Measurements from ENCODE around the gene TCF3. TPM values are rescaled to one million over a fixed set of nuclear protein-coding genes. Genes with fewer than 3 reads are reported as not detected.

Gene TCF3
- polyA plus RNA-seq, 1 donor from 2014 or later: 31.7 TPM

- peaks cover 4% of the 10 kb centered on the region for H3K79me2 ChIP-seq (replicated peaks; ENCODE audit: insufficient read depth, low read length)
- no peaks in the 10 kb centered on the region for H3K27me3 ChIP-seq (ENCODE audit: insufficient read depth, low read depth, low read length)
- no peaks in the 10 kb centered on the region for H3K9me2 ChIP-seq (ENCODE audit: insufficient read depth, low read length)
- no peaks in the 10 kb centered on the region for H3K36me3 ChIP-seq (ENCODE audit: insufficient read depth, low read length)
- H3K4me3 ChIP-seq (ENCODE audit: low read length): no peak overlapping the region
- H4K20me1 ChIP-seq (ENCODE audit: insufficient read depth): no peaks in the 10 kb centered on the region
- H2AFZ ChIP-seq (ENCODE audit: low read depth, low read length): no peak overlapping the region
- no peak overlapping the region for H3K9ac ChIP-seq (ENCODE audit: low read length)
- no peaks in the 10 kb centered on the region for H3K9me3 ChIP-seq (ENCODE audit: low read length)
- no peak for TF ChIP-seq CTCF (IDR thresholded peaks at IDR 0.05; ENCODE audit: poor library complexity, severe bottlenecking)
- TF ChIP-seq RAD21 (conservative IDR thresholded peaks at IDR 0.05): no peak
- TF ChIP-seq POLR2AphosphoS5 (IDR thresholded peaks at IDR 0.05): no peak
- TF ChIP-seq MXI1 (conservative IDR thresholded peaks at IDR 0.05; ENCODE audit: poor library complexity, severe bottlenecking): no peak
- TF ChIP-seq EP300 (conservative IDR thresholded peaks at IDR 0.05; ENCODE audit: poor library complexity, severe bottlenecking): no peak
- no peak for TF ChIP-seq SMC3 (conservative IDR thresholded peaks at IDR 0.05; ENCODE audit: poor library complexity)
- TF ChIP-seq EZH2 (IDR thresholded peaks at IDR 0.05; ENCODE audit: borderline replicate concordance, insufficient read depth, low read length, poor library complexity, severe bottlenecking): no peak
- no peak for TF ChIP-seq REST (IDR thresholded peaks at IDR 0.05; ENCODE audit: borderline replicate concordance)
- TF ChIP-seq TAF1 (IDR thresholded peaks at IDR 0.05; ENCODE audit: low read depth): no peak
- H3K27ac ChIP-seq (ENCODE audit: low read length): no peak overlapping the region
- no peaks in the 10 kb centered on the region for H3F3A ChIP-seq (ENCODE audit: insufficient read depth, low read length, poor library complexity, severe bottlenecking)
- no peak overlapping the region for H3K4me2 ChIP-seq (ENCODE audit: low read length)
These were observed 3.7 kb upstream of the TCF3 start for GRCh38 chr19:1655987-1656608.

- no peak overlapping the region for H3K27ac ChIP-seq (ENCODE audit: low read length)
- no peaks in the 10 kb centered on the region for H3K9me2 ChIP-seq (ENCODE audit: insufficient read depth, low read length)
- no peak overlapping the region for H3K4me3 ChIP-seq (ENCODE audit: low read length)
- TF ChIP-seq CTCF (IDR thresholded peaks at IDR 0.05; ENCODE audit: poor library complexity, severe bottlenecking): no peak
- TF ChIP-seq POLR2AphosphoS5 (IDR thresholded peaks at IDR 0.05): no peak
- TF ChIP-seq EZH2 (IDR thresholded peaks at IDR 0.05; ENCODE audit: borderline replicate concordance, insufficient read depth, low read length, poor library complexity, severe bottlenecking): no peak
- no peak overlapping the region for H3K4me2 ChIP-seq (ENCODE audit: low read length)
- peaks cover 12% of the 10 kb centered on the region for H3K79me2 ChIP-seq (replicated peaks; ENCODE audit: insufficient read depth, low read length)
- no peak overlapping the region for H3K9ac ChIP-seq (ENCODE audit: low read length)
- no peaks in the 10 kb centered on the region for H3K27me3 ChIP-seq (ENCODE audit: insufficient read depth, low read depth, low read length)
- H3K36me3 ChIP-seq (ENCODE audit: insufficient read depth, low read length): no peaks in the 10 kb centered on the region
- no peaks in the 10 kb centered on the region for H4K20me1 ChIP-seq (ENCODE audit: insufficient read depth)
- H3F3A ChIP-seq (ENCODE audit: insufficient read depth, low read length, poor library complexity, severe bottlenecking): no peaks in the 10 kb centered on the region
- no peaks in the 10 kb centered on the region for H3K9me3 ChIP-seq (ENCODE audit: low read length)
- H2AFZ ChIP-seq (ENCODE audit: low read depth, low read length): no peak overlapping the region
These were observed 2.9 kb upstream of the TCF3 start for GRCh38 chr19:1655131-1655981.
